SU-DHL-6 (cell line): ENCODE measurements around the gene KRT80.

ENCODE experiments used
- EZH2phosphoT487 ChIP-seq: fragments of 200-600 bp; sonication (generic), shearing (Covaris generic); conservative IDR thresholded peaks from 2 replicates; pipeline ENCODE4 v1.6.1; 2018; ENCODE audit warnings: mild to moderate bottlenecking, antibody characterized with exemption, low read length, moderate library complexity, mixed read lengths
- TF ChIP-seq, protein P1 (sequence below): fragments of 200-600 bp; sonication (generic); IDR thresholded peaks from one replicate; pipeline ENCODE4 v1.5.1; 2017; ENCODE audit warnings: antibody characterized with exemption, mild to moderate bottlenecking, low read length, moderate library complexity; ENCODE audit not compliant: insufficient read depth, poor library complexity, severe bottlenecking

DNA sequence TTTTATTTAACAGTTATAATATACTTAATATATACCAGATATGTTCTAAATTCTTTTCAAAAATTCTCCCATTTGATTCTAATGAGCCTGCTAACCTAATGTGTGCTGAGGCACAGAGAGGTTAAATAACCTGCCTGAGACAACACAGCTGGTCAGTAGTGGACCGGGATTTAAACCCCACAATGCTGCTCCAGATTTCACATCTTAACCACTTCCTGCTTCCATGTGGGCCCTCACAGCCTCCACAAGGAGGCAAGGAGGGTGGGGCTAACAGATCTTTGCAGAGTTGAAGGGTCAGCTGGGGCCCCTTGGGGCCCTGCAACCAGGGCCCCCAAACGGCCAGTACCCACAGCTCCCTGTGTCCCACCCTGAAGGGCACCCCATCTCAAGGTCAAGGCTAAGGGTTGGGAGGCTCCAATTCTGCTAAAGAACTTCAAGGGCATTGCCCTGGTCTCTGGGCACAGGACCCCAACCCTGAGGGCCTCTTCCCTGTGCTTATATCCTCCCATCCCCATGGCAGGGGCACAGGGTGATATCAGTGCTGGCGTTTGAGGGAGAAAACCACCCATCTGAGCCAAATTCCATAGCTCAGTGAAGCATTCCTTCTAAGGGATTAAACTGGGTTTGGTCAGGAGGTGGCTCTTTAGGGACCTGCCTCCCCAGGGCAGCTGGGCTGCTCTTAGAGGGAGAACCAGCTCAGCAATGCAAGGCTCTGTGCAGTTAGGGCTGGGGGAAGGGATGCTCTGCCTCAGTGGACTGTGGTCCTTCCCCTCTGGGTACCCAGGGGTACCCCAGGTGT lies 2.2 kb downstream of the KRT80 start:
- TF ChIP-seq, protein P1, sequence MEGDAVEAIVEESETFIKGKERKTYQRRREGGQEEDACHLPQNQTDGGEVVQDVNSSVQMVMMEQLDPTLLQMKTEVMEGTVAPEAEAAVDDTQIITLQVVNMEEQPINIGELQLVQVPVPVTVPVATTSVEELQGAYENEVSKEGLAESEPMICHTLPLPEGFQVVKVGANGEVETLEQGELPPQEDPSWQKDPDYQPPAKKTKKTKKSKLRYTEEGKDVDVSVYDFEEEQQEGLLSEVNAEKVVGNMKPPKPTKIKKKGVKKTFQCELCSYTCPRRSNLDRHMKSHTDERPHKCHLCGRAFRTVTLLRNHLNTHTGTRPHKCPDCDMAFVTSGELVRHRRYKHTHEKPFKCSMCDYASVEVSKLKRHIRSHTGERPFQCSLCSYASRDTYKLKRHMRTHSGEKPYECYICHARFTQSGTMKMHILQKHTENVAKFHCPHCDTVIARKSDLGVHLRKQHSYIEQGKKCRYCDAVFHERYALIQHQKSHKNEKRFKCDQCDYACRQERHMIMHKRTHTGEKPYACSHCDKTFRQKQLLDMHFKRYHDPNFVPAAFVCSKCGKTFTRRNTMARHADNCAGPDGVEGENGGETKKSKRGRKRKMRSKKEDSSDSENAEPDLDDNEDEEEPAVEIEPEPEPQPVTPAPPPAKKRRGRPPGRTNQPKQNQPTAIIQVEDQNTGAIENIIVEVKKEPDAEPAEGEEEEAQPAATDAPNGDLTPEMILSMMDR = no peak
- no peak for TF ChIP-seq EZH2phosphoT487
